ENCODE data around the gene GEMIN4.

Gene GEMIN4

GRCh38 chr17:752002-752619, at the start of gene GEMIN4:
TSS of gene GEMIN4 (minus strand) at chr17:752264. CDS start at chr17:752142, 122 bp downstream.
- TF ChIP-seq CTCF (IDR thresholded peaks at IDR 0.05): peak; percentile 88

- no peak for TF ChIP-seq CTCF (IDR thresholded peaks at IDR 0.05)
Measured at GRCh38 chr17:801660-802059, 49.6 kb upstream of the GEMIN4 start.

- TF ChIP-seq CTCF (IDR thresholded peaks at IDR 0.05): no peak
Measured at GRCh38 chr17:800446-801242, 48.6 kb upstream of the GEMIN4 start.

GRCh38 chr17:799261-799660, 47.2 kb upstream of the GEMIN4 start:
- no peak for TF ChIP-seq CTCF (IDR thresholded peaks at IDR 0.05)

GRCh38 chr17:798246-798645, 46.2 kb upstream of the GEMIN4 start:
- no peak for TF ChIP-seq CTCF (IDR thresholded peaks at IDR 0.05)

- TF ChIP-seq CTCF (IDR thresholded peaks at IDR 0.05): no peak
Measured at GRCh38 chr17:797236-797840, 45.3 kb upstream of the GEMIN4 start.

GRCh38 chr17:796609-797008, 44.5 kb upstream of the GEMIN4 start:
- no peak for TF ChIP-seq CTCF (IDR thresholded peaks at IDR 0.05)
